Activated naive CD8-positive, alpha-beta T cell treated with anti-CD3 and anti-CD28 coated beads, Interleukin-2, amount 50 U/mL, for 24 hours (primary cell): ENCODE results near the gene TNRC6C.
"Not testable (repeated sequence)": the region's sequence is repeated elsewhere in the genome, so short reads cannot be mapped to it uniquely, and the experiment has no call there.

Source experiments
- ATAC-seq: fragments of 150-1000 bp; cut with Tn5 transposase; one replicate; pipeline ENCODE4 v1.10.0; 2021
- DNase-seq: peaks from one replicate; pipeline ENCODE4 v3.0.0; 2021
- H3K27ac Mint-ChIP-seq: one replicate; pipeline ENCODE4 v1.8.0; 2021; ENCODE audit warnings: mild to moderate bottlenecking, mixed read lengths
- H3K27me3 Mint-ChIP-seq: one replicate; pipeline ENCODE4 v1.8.0; 2021; ENCODE audit warnings: mixed read lengths
- H3K36me3 Mint-ChIP-seq: one replicate; pipeline ENCODE4 v1.8.0; 2021; ENCODE audit warnings: low read depth, mixed read lengths
- H3K4me1 Mint-ChIP-seq: one replicate; pipeline ENCODE4 v1.8.0; 2021; ENCODE audit warnings: mixed read lengths
- H3K4me3 Mint-ChIP-seq: one replicate; pipeline ENCODE4 v1.8.0; 2021; ENCODE audit warnings: mild to moderate bottlenecking, moderate library complexity, mixed read lengths
- H3K9me3 Mint-ChIP-seq: one replicate; pipeline ENCODE4 v1.8.0; 2021; ENCODE audit warnings: mixed read lengths

TNRC6C gene

DNA sequence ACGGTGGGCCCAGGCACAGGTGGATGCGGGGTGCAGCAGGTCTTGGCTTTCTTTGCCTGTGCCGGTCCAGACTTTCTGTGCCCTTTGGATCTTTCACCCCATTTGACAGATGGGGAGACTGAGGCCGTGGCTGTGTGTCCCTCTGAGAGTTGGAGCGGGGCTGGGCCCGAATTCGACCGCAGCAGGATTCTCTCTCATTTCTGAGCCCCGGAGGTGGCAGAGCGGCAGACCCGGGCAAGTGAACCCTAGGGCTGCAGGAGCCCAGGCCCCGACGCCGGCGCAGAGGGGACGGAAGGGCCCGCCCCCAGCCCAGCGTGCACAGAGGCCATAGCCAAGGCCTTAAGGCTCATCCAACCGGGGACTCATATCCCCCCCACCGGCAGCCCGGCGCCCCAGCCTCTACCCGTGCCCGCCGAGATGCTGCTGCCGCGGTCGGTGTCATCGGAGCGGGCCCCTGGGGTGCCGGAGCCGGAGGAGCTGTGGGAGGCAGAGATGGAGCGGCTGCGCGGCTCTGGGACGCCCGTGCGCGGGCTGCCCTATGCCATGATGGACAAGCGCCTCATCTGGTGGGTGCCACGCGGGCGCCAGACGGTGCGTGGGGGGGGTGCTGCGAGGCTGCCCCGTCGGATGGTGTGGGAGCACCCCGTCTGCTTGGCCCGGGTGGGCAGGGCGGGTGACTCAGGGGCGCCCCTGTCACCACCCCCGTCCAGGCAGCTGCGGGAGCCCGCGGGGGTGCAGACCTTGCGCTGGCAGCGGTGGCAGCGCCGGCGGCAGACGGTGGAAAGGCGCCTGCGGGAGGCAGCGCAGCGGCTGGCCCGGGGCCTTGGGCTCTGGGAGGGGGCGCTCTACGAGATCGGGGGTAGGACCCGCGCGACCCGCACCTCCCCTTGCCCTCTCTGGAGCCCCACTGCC, 172.9 kb downstream of the TNRC6C start:
- peak; percentile 66 for DNase-seq
- peaks cover 61% of the 10 kb centered on the region for H3K4me1 Mint-ChIP-seq
- peak overlapping the region; percentile 95 for H3K27ac Mint-ChIP-seq
- peaks cover 35% of the 10 kb centered on the region for H3K36me3 Mint-ChIP-seq
- H3K27me3 Mint-ChIP-seq: no peaks in the 10 kb centered on the region
- peak overlapping the region; percentile 95 for H3K4me3 Mint-ChIP-seq
- peak; percentile 5 for ATAC-seq
- no peaks in the 10 kb centered on the region for H3K9me3 Mint-ChIP-seq

DNA sequence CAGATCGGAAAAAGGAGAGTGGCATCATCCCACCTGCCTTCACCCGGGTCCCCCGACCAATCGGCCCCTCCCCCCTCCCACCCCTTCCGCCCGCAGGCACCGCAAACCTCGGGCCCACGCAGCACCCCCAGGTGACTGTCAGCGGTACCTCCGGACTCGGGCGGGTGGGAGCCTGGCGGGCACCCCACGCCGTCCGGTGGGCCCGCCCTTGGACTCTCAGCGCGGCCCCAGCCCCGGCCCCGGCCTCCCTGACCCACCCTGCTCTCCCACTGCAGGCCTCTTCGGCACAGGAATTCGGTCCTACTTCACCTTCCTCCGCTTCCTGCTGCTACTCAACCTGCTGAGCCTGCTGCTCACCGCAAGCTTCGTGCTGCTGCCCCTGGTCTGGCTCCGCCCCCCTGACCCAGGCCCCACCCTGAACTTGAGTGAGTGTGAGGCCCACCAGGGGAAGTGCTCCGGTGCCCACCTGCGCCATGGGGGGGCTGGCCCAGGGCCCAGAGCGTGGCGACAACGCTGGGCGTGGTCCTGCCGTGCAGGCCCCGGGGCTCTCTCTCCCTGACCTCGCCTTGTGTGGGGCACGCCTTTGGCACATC, 173.7 kb downstream of the TNRC6C start:
- DNase-seq (peak; percentile 82), ATAC-seq (peak; percentile 20)
- Mint-ChIP-seq H3K36me3 (peaks cover 39% of the 10 kb centered on the region), H3K27me3 (no peaks in the 10 kb centered on the region), H3K4me3 (peak overlapping the region; percentile 95), H3K9me3 (no peaks in the 10 kb centered on the region), H3K27ac (peak overlapping the region; percentile 80), H3K4me1 (peaks cover 60% of the 10 kb centered on the region)

GRCh38 chr17:78132767-78133178, 174.3 kb downstream of the TNRC6C start:
- Mint-ChIP-seq H3K27me3 (no peaks in the 10 kb centered on the region), H3K4me3 (peak overlapping the region; percentile 95), H3K36me3 (peaks cover 42% of the 10 kb centered on the region), H3K4me1 (peaks cover 65% of the 10 kb centered on the region), H3K9me3 (no peaks in the 10 kb centered on the region), H3K27ac (peak overlapping the region; percentile 80)
- ATAC-seq (no peak), DNase-seq (peak; percentile 22)

DNA sequence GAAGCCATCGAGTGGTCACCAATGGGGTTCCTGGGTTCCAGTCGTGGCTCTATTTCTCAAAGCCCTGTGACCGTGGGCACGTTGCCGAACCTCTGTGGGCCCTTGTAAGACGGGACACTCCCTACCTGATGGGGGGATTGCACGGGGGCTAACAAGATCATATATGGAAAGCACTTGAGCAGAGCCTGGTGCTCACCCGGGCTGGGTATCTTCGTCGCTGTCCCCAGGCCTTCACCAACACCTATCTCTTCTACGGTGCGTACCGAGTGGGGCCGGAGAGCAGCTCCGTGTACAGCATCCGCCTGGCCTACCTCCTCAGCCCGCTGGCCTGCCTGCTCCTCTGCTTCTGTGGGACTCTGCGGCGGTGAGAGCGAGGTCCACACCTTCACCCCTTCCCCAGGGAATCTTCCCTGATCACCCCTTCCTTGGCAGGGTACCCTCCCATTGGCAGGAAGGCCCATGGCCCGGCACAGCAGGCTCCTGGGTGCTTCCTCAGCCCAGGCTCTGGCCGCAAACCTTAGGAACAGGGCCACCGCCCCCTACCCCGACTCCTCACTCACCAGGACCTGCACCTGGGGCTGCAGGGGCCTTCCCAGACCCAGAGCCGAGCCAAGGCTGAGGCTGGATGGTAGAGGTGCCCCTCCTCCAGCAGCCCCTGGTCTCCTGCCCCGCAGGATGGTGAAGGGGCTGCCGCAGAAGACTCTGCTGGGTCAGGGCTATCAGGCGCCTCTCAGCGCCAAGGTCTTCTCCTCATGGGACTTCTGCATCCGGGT, 174.9 kb downstream of the TNRC6C start:
- H3K36me3 Mint-ChIP-seq: peaks cover 42% of the 10 kb centered on the region
- ATAC-seq: no peak
- peak; percentile 24 for DNase-seq
- H3K27ac Mint-ChIP-seq: peak overlapping the region; percentile 80
- H3K4me1 Mint-ChIP-seq: peaks cover 70% of the 10 kb centered on the region
- no peaks in the 10 kb centered on the region for H3K9me3 Mint-ChIP-seq
- H3K27me3 Mint-ChIP-seq: no peaks in the 10 kb centered on the region
- peak overlapping the region; percentile 95 for H3K4me3 Mint-ChIP-seq

GRCh38 chr17:78133971-78134898, 175.7 kb downstream of the TNRC6C start:
- Mint-ChIP-seq H3K4me1 (peaks cover 72% of the 10 kb centered on the region), H3K27ac (peak overlapping the region; percentile 52), H3K4me3 (peak overlapping the region; percentile 95), H3K36me3 (peaks cover 42% of the 10 kb centered on the region), H3K27me3 (no peaks in the 10 kb centered on the region), H3K9me3 (no peaks in the 10 kb centered on the region)
- peak; percentile 7 for ATAC-seq
- DNase-seq: peak; percentile 71

GRCh38 chr17:78134899-78135385, 176.4 kb downstream of the TNRC6C start:
- no peaks in the 10 kb centered on the region for H3K27me3 Mint-ChIP-seq
- H3K4me1 Mint-ChIP-seq: peaks cover 69% of the 10 kb centered on the region
- no peaks in the 10 kb centered on the region for H3K9me3 Mint-ChIP-seq
- H3K36me3 Mint-ChIP-seq: peaks cover 46% of the 10 kb centered on the region
- no peak overlapping the region for H3K4me3 Mint-ChIP-seq
- no peak for DNase-seq
- no peak for ATAC-seq
- no peak overlapping the region for H3K27ac Mint-ChIP-seq

- Mint-ChIP-seq H3K9me3 (no peaks in the 10 kb centered on the region), H3K36me3 (peaks cover 46% of the 10 kb centered on the region), H3K4me1 (peaks cover 65% of the 10 kb centered on the region), H3K27me3 (no peaks in the 10 kb centered on the region), H3K27ac (no peak overlapping the region), H3K4me3 (no peak overlapping the region)
- DNase-seq: no peak
- ATAC-seq: no peak
Measured at GRCh38 chr17:78135858-78136500, 177.5 kb downstream of the TNRC6C start.

DNA sequence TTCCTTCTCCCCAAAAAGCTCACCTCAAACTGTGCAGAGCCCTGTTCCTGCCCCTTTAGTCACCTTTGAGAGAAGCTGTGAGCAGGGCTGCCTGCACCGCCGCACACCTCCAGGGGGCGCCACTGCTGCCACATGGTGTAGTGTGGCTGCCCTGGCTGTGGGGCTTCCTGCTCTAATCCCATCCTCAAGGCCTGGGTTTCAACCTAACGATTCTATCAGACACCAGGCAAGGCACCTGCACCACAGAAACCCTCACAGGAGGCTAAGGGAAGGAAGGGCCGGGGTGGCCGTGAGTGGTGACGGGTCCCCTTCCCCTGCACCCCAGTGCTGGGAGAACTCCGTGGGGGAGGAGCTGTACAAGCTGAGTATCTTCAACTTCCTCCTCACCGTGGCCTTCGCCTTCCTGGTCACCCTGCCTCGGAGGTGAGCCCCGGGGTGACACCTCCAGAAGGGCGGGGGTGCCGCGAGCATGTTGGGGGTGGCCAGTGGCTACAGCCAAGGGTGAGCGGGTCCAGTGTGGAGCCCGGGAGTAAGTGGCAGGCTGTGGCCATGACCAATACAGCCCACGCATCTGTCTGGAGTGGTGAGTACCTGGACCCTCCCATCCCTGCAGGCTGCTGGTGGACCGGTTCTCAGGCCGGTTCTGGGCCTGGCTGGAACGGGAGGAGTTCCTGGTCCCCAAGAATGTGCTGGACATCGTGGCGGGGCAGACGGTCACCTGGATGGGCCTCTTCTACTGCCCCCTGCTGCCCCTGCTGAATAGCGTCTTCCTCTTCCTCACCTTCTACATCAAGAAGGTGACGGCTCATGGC, 179.1 kb downstream of the TNRC6C start:
- peak; percentile 72 for DNase-seq
- H3K9me3 Mint-ChIP-seq: no peaks in the 10 kb centered on the region
- H3K27ac Mint-ChIP-seq: no peak overlapping the region
- H3K4me1 Mint-ChIP-seq: peaks cover 76% of the 10 kb centered on the region
- H3K4me3 Mint-ChIP-seq: no peak overlapping the region
- peak; percentile 6 for ATAC-seq
- peaks cover 49% of the 10 kb centered on the region for H3K36me3 Mint-ChIP-seq
- H3K27me3 Mint-ChIP-seq: no peaks in the 10 kb centered on the region

GRCh38 chr17:78138204-78139060, 179.9 kb downstream of the TNRC6C start:
- Mint-ChIP-seq H3K4me1 (peaks cover 70% of the 10 kb centered on the region), H3K9me3 (no peaks in the 10 kb centered on the region), H3K27me3 (no peaks in the 10 kb centered on the region), H3K4me3 (no peak overlapping the region), H3K27ac (no peak overlapping the region), H3K36me3 (peaks cover 47% of the 10 kb centered on the region)
- no peak for ATAC-seq
- DNase-seq: no peak

DNA sequence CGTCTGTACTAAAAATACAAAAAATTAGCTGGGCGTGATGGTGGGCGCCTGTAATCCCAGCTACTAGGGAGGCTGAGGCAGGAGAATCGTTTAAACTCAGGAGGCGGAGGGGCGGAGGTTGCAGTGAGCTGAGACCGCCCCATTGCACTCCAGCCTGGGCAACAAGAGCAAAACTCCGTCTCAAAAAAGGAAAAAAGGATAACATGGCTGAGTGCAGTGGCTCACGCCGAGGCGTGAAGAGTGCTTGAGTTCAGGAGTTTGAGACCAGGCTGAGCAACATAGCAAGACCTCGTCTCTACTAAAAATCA, 181.3 kb downstream of the TNRC6C start:
- Mint-ChIP-seq H3K27ac (peak overlapping the region; percentile 65), H3K36me3 (peaks cover 36% of the 10 kb centered on the region), H3K4me1 (peaks cover 69% of the 10 kb centered on the region)
- not testable (repeated sequence) for DNase-seq, H3K4me3 Mint-ChIP-seq, H3K27me3 Mint-ChIP-seq, H3K9me3 Mint-ChIP-seq
- ATAC-seq: peak; percentile 3

- Mint-ChIP-seq H3K4me3 (peak overlapping the region; percentile 32), H3K4me1 (peaks cover 67% of the 10 kb centered on the region), H3K36me3 (peaks cover 35% of the 10 kb centered on the region), H3K27me3 (no peaks in the 10 kb centered on the region), H3K9me3 (no peaks in the 10 kb centered on the region), H3K27ac (peak overlapping the region; percentile 65)
- DNase-seq (peak; percentile 97), ATAC-seq (peak; percentile 80)
Measured at GRCh38 chr17:78140169-78141051, 181.9 kb downstream of the TNRC6C start.
